ENCODE data around the gene CCDC102A.
"Not testable (repeated sequence)": the region's sequence is repeated elsewhere in the genome, so short reads cannot be mapped to it uniquely, and the experiment has no call there.

CCDC102A gene

GRCh38 chr16:57564571-57565270 lies 28.4 kb upstream of the CCDC102A start:
- no peak for DNase-seq

GRCh38 chr16:57563761-57564160 lies 27.4 kb upstream of the CCDC102A start:
- DNase-seq, result no peak

- no peak for DNase-seq
Observed at GRCh38 chr16:57563487-57563750, 27.0 kb upstream of the CCDC102A start.

GRCh38 chr16:57562669-57563486 lies 26.5 kb upstream of the CCDC102A start:
- DNase-seq, result no peak

- DNase-seq, result no peak
Observed at GRCh38 chr16:57562066-57562465, 25.7 kb upstream of the CCDC102A start.

- no peak for DNase-seq
Observed at GRCh38 chr16:57559072-57559790, 22.9 kb upstream of the CCDC102A start.

GRCh38 chr16:57556941-57557541 lies 20.7 kb upstream of the CCDC102A start:
- DNase-seq, result no peak

- no peak for DNase-seq
Observed at GRCh38 chr16:57555831-57556230, 19.5 kb upstream of the CCDC102A start.

- DNase-seq, result no peak
Observed at GRCh38 chr16:57551057-57551456, 14.7 kb upstream of the CCDC102A start.

- DNase-seq, result no peak
Observed at GRCh38 chr16:57549730-57550129, 13.4 kb upstream of the CCDC102A start.

GRCh38 chr16:57548408-57548807 lies 12.0 kb upstream of the CCDC102A start:
- DNase-seq, result no peak

- not testable (repeated sequence) for DNase-seq
Observed at GRCh38 chr16:57547524-57547923, 11.2 kb upstream of the CCDC102A start.

- DNase-seq, result no peak
Observed at GRCh38 chr16:57544124-57544653, 7.8 kb upstream of the CCDC102A start.

- no peak for DNase-seq
Observed at GRCh38 chr16:57541754-57542435, 5.5 kb upstream of the CCDC102A start.

GRCh38 chr16:57540906-57541753 lies 4.8 kb upstream of the CCDC102A start:
- DNase-seq, result no peak

GRCh38 chr16:57540387-57540786 lies 4.0 kb upstream of the CCDC102A start:
- no peak for DNase-seq

GRCh38 chr16:57539072-57539796 lies 2.9 kb upstream of the CCDC102A start:
- DNase-seq, result no peak

- DNase-seq, result no peak
Observed at GRCh38 chr16:57538235-57538721, 1.9 kb upstream of the CCDC102A start.

- DNase-seq, result no peak
Observed at GRCh38 chr16:57537581-57538234, 1.3 kb upstream of the CCDC102A start.

GRCh38 chr16:57537194-57537505 lies 779 bp upstream of the CCDC102A start:
- no peak for DNase-seq
